Smooth muscle cell (in vitro differentiated cells): ENCODE measurements around the gene SRRT. TPM values are rescaled to one million over a fixed set of nuclear protein-coding genes. Genes with fewer than 3 reads are reported as not detected.

ENCODE experiments used
- DNase-seq: peaks from one replicate; lab custom pipeline; 2025; ENCODE audit not compliant: unreplicated experiment; lab: John Stamatoyannopoulos, UW
- H2AFZ ChIP-seq: fragments of 200-600 bp; sonication (generic); 2 replicates; pipeline ENCODE4 v1.6.0; 2016; ENCODE audit warnings: antibody characterized with exemption, low read depth, mild to moderate bottlenecking
- H3F3A ChIP-seq: fragments of 200-600 bp; sonication (generic); 2 replicates; pipeline ENCODE4 v1.6.0; 2017; ENCODE audit warnings: antibody characterized with exemption, low read depth
- H3K27ac ChIP-seq: fragments of 200-600 bp; sonication (generic); 2 replicates; pipeline ENCODE4 v1.5.1; 2016; ENCODE audit warnings: low read depth, mild to moderate bottlenecking
- H3K27me3 ChIP-seq: fragments of 200-600 bp; sonication (generic); 2 replicates; pipeline ENCODE4 v1.6.1; 2016; ENCODE audit warnings: low read depth, mild to moderate bottlenecking
- H3K36me3 ChIP-seq: fragments of 200-600 bp; sonication (generic); 2 replicates; pipeline ENCODE4 v1.5.1; 2016; ENCODE audit warnings: low read depth
- H3K4me1 ChIP-seq: fragments of 200-600 bp; sonication (generic); 2 replicates; pipeline ENCODE4 v1.5.1; 2016; ENCODE audit warnings: low read depth
- H3K4me2 ChIP-seq: fragments of 200-600 bp; sonication (generic); 2 replicates; pipeline ENCODE4 v1.6.0; 2016; ENCODE audit warnings: mild to moderate bottlenecking
- H3K4me3 ChIP-seq: fragments of 200-600 bp; sonication (generic); 2 replicates; pipeline ENCODE4 v1.5.1; 2016; ENCODE audit warnings: mild to moderate bottlenecking
- H3K79me2 ChIP-seq: fragments of 200-600 bp; sonication (generic); 2 replicates; pipeline ENCODE4 v1.6.0; 2016; ENCODE audit warnings: low read depth, mild to moderate bottlenecking
- H3K9ac ChIP-seq: fragments of 200-600 bp; sonication (generic); 2 replicates; pipeline ENCODE4 v1.6.0; 2016; ENCODE audit warnings: low read depth
- H3K9me3 ChIP-seq: fragments of 200-600 bp; sonication (generic); replicated peaks from 2 replicates; pipeline ENCODE4 v1.5.1; 2016; ENCODE audit warnings: low read depth
- H4K20me1 ChIP-seq: fragments of 200-600 bp; sonication (generic); 2 replicates; pipeline ENCODE4 v1.6.0; 2016; ENCODE audit warnings: low read depth
- whole genome bisulfite sequencing: methylation state at CpG from one replicate; pipeline ENCODE4 v1.1.7; 2016; ENCODE audit warnings: low lambda C conversion rate; 5-methylcytosine and 5-hydroxymethylcytosine counted together
- polyA plus RNA-seq: library from polyadenylated mRNA; unstranded; fragments of >200 nt; fragmentation: Nextera tagmentation; extraction: Ambion mirVana; gene quantifications from 2 replicates; pipeline ENCODE4 v1.2.1, GENCODE V29; 2016
- total RNA-seq: library from RNA; depleted of rRNA; stranded (reverse); fragments of >200 nt; gene quantifications from 2 replicates; pipeline ENCODE4 v1.2.3, GENCODE V29; 2014
- TF ChIP-seq, protein P1 (sequence below): fragments of 200-600 bp; sonication (generic); IDR thresholded peaks from 2 replicates; pipeline ENCODE4 v1.5.1; 2017; ENCODE audit warnings: borderline replicate concordance, mild to moderate bottlenecking, antibody characterized with exemption; ENCODE audit not compliant: insufficient read depth, poor library complexity, severe bottlenecking

SRRT gene
- total and polyA plus RNA-seq, 2 experiments from 2014 or later, result 32.1 to 63.6 TPM

GRCh38 chr7:100882785-100883526 lies 8.1 kb downstream of the SRRT start:
- TF ChIP-seq, protein P1, sequence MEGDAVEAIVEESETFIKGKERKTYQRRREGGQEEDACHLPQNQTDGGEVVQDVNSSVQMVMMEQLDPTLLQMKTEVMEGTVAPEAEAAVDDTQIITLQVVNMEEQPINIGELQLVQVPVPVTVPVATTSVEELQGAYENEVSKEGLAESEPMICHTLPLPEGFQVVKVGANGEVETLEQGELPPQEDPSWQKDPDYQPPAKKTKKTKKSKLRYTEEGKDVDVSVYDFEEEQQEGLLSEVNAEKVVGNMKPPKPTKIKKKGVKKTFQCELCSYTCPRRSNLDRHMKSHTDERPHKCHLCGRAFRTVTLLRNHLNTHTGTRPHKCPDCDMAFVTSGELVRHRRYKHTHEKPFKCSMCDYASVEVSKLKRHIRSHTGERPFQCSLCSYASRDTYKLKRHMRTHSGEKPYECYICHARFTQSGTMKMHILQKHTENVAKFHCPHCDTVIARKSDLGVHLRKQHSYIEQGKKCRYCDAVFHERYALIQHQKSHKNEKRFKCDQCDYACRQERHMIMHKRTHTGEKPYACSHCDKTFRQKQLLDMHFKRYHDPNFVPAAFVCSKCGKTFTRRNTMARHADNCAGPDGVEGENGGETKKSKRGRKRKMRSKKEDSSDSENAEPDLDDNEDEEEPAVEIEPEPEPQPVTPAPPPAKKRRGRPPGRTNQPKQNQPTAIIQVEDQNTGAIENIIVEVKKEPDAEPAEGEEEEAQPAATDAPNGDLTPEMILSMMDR, result no peak
- H3K36me3 ChIP-seq, result peaks cover 11% of the 10 kb centered on the region

DNA sequence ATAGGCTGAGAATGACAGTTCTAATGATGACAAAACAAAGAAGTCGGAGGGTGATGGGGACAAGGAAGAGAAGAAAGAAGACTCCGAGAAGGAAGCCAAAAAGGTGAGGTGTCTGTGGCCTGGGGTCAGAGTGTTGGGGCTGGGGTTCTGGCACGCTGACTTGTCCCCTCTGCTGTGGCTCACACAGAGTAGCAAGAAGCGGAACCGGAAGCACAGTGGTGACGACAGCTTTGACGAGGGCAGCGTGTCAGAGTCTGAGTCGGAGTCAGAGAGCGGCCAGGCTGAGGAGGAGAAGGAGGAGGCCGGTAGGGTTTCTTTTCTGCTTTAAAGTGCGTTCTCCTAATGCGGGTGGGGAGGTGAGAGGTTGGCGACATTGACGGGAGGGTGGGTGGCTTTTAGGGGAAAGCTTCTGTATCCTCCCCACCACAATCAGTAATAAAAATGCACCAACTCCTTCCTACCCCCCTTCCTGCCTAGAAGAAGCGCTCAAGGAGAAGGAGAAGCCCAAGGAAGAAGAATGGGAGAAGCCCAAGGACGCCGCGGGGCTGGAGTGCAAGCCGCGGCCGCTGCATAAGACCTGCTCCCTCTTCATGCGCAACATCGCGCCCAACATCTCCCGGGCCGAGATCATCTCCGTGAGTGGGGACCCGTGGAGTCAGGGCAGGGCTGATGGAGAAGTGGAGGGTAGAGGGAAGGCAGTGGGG lies 10.0 kb downstream of the SRRT start:
- WGBS, result 93% methylated on average over 29 of the region's 29 CpGs
- TF ChIP-seq, protein P1, result no peak
- Histone ChIP-seq H3K4me1 (peaks cover 14% of the 10 kb centered on the region), H2AFZ (no peak overlapping the region), H3K4me2 (no peak overlapping the region), H3K9ac (no peak overlapping the region), H3K9me3 (no peaks in the 10 kb centered on the region), H3K27me3 (no peaks in the 10 kb centered on the region), H3F3A (peaks cover 40% of the 10 kb centered on the region), H3K79me2 (peaks cover 43% of the 10 kb centered on the region), H3K4me3 (no peak overlapping the region), H4K20me1 (peaks cover 50% of the 10 kb centered on the region), H3K27ac (no peak overlapping the region), H3K36me3 (no peaks in the 10 kb centered on the region)
- no peak for DNase-seq

More at GRCh38 chr7:100882785-100883526, 8.1 kb downstream of the SRRT start:
- H3F3A ChIP-seq, result peaks cover 33% of the 10 kb centered on the region
- peaks cover 50% of the 10 kb centered on the region for H3K79me2 ChIP-seq
- no peak overlapping the region for H3K4me2 ChIP-seq
- no peak overlapping the region for H2AFZ ChIP-seq
- no peak overlapping the region for H3K27ac ChIP-seq
- WGBS, result 94% methylated on average over 21 of the region's 24 CpGs
- no peaks in the 10 kb centered on the region for H3K9me3 ChIP-seq
- no peak overlapping the region for H3K4me3 ChIP-seq
- peaks cover 7% of the 10 kb centered on the region for H3K4me1 ChIP-seq
- peaks cover 62% of the 10 kb centered on the region for H4K20me1 ChIP-seq
- DNase-seq, result no peak
- H3K27me3 ChIP-seq, result no peaks in the 10 kb centered on the region
- no peak overlapping the region for H3K9ac ChIP-seq

DNA sequence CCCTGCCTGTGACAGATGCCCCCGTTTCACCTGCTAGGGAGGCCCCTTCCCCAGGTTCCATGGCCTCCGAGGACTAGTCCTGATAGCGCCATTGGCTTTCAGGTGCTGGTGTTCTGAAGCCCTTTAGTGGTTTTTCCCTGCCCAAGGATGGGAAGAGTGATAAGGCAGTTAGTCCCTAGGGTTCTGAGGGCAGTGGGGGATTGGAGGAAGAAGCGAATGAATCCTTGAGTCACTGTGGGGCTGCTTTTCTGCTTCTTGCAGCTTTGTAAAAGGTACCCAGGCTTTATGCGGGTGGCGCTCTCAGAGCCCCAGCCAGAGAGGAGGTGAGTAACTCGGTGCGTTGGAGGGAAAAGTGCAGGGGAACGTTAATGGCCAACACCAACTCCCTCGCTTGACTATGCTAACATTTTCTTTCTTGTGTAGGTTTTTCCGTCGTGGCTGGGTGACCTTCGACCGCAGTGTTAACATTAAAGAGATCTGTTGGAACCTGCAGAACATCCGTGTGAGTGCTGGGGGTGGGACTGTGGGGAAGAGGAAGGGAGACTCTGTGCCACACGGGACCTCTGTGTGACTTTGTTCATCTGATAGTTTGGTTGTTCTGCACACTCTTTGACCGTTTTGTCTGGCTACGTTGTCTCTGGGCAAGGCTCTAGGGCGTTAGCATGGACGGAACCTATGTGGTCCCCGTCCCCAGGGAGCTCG lies 10.7 kb downstream of the SRRT start:
- Histone ChIP-seq H3K4me1 (peaks cover 14% of the 10 kb centered on the region), H3K27ac (no peak overlapping the region), H3F3A (peaks cover 40% of the 10 kb centered on the region), H3K9me3 (no peaks in the 10 kb centered on the region), H3K4me2 (no peak overlapping the region), H4K20me1 (peaks cover 43% of the 10 kb centered on the region), H3K36me3 (no peaks in the 10 kb centered on the region), H3K4me3 (no peak overlapping the region), H3K9ac (no peak overlapping the region), H3K27me3 (no peaks in the 10 kb centered on the region), H3K79me2 (peaks cover 36% of the 10 kb centered on the region), H2AFZ (no peak overlapping the region)
- WGBS, result 95% methylated on average over 22 of the region's 22 CpGs
- TF ChIP-seq, protein P1, result no peak
- no peak for DNase-seq
